SKM-1 (cell line): ENCODE results near the gene NPAS2.

ENCODE experiments used
- DNase-seq: peaks from one replicate; lab custom pipeline; 2025; ENCODE audit not compliant: unreplicated experiment; lab: John Stamatoyannopoulos, UW

The NPAS2 gene

GRCh38 chr2:100938031-100939026, 118.4 kb downstream of the NPAS2 start:
- no peak for DNase-seq

GRCh38 chr2:100939445-100939844, 119.5 kb downstream of the NPAS2 start:
- no peak for DNase-seq

DNA sequence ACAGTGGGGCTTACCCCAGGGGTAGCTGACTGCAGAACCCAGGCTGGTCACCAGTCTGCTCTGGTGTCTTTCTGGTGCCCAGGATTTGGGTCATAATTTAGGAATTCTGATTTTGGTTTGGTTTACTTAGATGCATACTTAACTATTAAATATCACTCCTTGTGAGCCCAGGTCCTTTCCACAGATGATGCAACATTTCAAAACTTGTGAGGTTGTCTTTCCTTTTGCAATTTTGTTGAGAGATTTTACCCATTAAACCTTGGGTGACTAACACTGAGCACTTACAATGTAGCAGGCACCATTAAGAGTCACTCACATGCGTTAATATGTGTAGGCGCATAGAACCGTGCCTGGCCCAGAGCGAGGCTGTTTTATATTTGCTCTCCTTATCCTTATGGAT, 120.3 kb downstream of the NPAS2 start:
- no peak for DNase-seq

DNA sequence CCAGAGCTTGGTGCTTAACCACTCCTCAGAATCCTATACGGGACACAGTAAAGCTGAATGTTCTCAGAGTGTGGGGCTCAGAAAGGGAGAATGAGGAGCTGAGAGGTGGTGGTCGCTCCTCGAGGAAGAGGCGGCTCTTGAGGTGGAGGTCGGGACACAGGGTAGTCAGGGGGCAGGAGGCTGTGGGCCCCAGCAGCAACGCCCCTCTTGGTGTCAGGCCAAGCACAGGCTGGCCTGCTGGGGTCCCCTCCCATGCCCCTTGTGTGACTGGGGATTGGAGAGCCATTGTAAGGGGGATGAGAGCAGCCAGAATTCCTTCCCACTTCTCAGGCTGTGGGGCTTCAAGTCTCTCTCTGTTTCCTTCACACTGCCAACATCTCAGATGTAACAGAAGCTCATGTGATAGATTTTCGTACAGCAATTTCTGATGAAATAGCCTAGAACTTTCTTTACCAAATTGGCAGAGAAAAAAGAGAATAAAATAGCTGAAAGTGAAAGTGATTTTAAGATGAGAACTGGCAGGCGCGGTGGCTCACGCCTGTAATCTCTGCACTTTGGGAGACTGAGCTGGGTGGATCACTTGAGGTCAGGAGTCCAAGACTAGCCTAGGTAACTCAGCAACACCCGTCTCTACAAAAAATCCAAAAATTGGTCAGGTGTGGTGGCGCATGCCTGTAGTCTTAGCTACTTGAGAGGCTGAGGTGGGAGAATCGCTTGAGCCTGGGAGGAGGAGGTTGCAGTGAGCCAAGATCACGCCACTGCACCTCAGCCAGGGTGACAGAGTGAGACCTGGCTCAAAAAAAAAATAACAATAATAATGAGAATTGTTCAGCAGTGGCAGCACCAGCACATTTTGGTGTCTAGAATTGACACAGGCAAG, 121.1 kb downstream of the NPAS2 start:
- no peak for DNase-seq

GRCh38 chr2:100941646-100942240, 121.8 kb downstream of the NPAS2 start:
- DNase-seq, result no peak

GRCh38 chr2:100944617-100945432, 124.9 kb downstream of the NPAS2 start:
- no peak for DNase-seq

DNA sequence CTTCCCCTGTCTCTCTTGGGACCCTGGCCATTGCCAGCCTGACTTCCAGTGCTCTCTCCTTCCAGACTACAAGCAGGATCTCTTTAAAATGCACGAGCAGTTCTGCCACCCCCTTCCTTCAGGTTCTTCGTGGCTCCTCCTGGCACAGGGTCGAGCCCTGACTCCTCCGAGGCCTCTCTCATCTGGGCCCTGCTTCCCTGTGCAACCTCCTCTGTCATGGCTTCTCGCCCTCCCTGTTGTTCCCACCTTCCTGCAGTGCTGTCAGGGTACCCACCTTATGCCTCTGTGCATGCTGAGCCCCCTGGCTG, 125.4 kb downstream of the NPAS2 start:
- DNase-seq, result no peak

DNA sequence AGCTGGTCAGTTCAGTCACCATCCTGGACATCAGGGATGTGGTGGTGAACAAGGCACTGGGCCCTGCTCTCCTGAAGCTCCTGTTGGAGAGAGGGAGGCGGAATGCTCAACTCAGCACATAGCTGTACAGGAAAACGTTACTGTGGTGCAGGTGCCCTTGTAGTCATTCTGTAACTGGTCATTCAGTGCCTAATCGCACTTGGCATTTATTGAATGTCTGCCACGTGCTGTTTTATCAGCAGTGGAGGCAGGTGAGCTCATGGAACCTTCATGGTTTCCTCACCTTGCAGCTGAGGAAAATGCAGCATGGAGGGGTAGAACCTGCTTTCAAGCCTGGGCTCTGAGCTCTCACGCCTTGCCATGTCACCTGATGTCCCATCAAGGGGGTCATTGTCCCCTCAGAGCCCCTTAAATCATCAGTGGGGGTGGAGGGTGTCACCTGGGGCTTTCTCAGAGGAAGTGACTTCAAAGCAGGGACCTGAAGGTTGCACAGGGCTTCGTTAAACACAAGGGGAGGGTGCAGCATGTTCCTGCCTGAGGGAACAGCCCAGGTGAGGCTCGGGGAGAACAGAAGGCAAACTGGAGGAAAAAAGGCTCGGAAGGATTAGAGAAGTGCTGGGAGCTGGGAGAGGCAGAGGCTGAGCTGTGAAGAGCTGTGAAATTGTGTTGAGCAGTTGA, 126.1 kb downstream of the NPAS2 start:
- no peak for DNase-seq

DNA sequence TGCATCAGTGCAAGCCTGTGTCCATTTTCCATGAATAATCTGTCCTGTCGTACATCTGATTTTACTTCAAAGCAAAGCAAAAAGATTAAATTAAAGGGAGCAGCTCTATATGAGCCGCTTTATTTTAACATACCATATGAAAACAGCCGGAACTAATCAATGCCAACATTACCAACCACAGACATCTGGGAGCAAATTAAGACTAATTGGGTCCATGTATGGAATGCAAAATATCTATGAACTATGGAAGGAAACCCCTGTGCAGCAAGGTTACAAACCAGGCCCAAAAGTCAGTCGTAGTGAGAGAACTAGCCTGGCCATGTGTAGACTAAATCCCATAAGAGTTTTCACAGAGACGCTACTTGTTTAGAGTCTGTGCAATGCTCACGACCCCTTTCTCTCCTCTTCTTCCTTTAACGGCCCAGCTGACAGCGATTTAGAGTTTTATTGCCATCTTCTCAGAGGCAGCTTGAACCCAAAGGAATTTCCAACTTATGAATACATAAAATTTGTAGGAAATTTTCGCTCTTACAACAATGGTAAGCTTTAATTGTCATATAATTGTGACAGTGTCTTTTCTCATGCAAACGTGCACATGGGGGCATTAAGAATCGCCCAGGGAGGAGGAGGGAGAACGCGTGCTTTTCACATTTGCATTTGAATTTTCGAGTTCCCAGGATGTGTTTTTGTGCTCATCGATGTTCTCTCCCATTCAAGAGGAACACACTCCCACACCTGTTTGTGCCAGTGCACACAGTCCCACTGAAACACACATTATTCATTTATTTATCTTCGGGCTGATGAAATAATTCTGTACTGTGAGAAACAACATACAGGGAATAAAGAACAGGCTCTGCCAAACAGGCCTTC, 129.2 kb downstream of the NPAS2 start:
- DNase-seq, result no peak

DNA sequence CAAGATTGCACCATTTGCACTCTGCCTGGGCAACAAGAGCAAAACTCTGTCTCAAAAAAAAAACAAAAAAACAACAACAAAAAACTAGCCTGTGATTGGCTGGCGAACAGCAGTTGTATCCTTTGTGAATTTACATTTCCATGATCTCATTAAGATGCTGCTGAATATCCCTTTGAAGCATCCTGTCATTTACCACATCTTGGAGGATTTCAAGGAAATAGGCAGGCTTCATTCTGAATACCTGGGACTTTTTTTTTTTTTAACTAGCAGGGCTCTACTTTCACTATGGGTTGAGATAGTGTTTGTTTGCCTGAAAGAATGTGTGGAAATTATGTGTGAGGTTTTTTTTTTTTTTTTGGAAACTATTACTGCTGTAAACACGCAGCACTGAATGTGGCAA, 132.6 kb downstream of the NPAS2 start:
- DNase-seq, result no peak

DNA sequence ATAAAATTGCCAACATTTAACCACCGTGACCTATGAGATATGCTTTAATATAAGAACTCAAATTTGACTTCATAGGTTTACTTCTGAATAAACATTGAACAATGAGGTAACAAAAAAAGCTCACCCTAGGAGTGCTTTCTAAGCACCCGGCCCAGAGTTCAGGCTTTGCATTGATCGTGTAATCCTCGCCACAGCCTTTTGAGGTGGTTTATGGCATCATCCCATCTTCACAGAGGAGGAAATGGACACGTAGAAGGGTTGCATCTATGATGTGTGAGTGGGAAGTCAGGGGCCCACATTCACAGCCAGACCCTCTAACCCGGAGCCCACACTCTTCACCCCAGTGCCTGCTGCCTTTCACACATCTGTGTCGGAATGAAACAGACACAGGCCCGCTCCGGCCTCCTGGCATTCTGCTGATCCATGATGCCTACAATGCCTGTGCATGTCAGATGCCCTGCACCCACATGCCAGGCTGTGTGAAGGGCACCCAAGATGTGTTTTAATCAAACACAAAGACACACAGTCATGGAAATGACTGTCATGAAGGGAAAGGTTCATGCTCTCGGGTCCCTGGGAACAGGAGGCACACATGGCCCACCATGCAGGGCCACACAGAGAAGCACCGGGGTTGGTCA, 133.6 kb downstream of the NPAS2 start:
- DNase-seq, result no peak

- no peak for DNase-seq
Measured at GRCh38 chr2:100954044-100954420, 134.1 kb downstream of the NPAS2 start.

DNA sequence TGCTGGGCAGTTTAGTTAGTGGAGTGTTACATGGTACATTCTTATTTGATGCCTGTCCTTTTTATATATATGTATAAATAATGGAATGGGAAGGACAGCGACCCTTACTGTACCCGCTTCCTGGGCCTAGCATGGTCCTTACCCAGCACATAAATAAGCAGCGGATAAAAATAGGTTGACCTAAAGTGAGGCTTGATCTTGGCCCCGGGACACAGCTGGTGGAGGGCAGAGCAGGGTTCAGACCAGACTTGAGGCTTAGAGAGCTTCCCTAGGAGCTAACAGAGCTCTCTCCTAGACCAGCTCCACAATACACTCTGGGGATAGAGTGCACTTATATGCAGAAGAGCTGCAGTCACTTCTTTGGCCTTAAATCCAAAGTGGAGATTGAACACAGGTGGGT, 135.3 kb downstream of the NPAS2 start:
- DNase-seq, result no peak

DNA sequence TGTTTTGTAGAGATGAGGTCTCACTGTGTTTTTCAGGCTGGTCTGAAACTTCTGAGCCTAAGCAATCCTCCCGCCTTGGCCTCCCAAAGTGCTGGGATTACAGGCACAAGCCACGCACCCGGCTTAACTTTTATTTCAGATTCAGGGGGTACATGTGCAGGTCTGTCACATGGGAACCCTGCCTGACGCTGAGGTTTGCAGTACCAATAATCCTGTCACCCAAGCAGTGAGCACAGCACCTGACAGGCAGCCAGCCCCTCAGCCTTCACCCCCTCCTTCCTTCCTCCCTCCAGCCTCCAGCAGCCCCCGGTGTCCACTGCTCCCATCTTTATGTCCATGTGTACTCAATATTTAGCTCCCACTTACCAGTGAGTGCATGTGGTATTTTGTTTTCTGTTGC, 136.1 kb downstream of the NPAS2 start:
- no peak for DNase-seq

- no peak for DNase-seq
Measured at GRCh38 chr2:100957996-100958653, 138.2 kb downstream of the NPAS2 start.

GRCh38 chr2:100959225-100959880, 139.4 kb downstream of the NPAS2 start:
- DNase-seq, result no peak

DNA sequence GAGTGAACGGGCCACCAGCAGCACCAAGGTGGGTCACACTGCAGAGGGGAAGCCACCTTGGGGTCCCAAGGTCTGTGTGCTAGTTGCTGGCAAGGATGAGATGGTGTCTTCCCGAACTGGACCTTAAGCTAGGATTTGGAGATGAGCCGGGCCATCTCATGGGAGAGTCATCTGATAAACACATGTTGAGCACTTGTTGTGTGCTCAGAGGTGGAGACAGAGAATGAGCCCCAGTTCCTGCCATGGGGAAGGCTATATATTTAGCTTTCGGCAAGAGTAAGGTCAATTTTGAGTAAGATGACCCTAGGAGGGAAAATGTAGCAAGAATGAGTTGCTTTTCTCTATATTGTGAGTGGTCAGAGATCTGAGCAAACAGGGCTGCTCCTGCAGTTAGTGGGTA, 140.7 kb downstream of the NPAS2 start:
- DNase-seq, result no peak
